Measurements from ENCODE around the gene CCDC71L.

Gene CCDC71L

DNA sequence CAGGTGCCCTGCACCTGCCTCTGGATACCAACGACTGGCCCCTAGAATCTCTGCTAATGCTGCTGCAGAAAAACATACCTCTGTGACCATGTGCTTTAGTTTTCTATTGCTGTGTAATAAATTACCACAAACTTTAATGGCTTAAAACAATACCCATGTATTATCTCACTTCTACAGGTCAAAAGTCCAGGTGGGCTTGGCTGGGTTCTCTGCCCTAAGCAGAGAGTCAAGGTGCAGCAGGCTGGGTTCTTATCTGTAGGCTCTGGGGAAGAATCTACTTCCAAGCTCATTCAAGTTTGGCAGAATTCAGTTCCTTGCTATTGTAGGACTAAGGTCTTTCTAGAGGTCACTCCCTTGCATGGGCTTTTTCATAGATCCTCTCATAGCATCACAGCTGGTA, 52.3 kb downstream of the CCDC71L start:
- H4K20me1 ChIP-seq: no peaks in the 10 kb centered on the region
- H3K4me2 ChIP-seq: no peak overlapping the region
- H3K9me3 ChIP-seq: no peaks in the 10 kb centered on the region
- no peaks in the 10 kb centered on the region for H3K36me3 ChIP-seq
- H3K4me1 ChIP-seq: no peaks in the 10 kb centered on the region
- TF ChIP-seq Cebpa-rat (IDR thresholded peaks at IDR 0.05): no peak
- H3K27me3 ChIP-seq: no peaks in the 10 kb centered on the region
- no peak overlapping the region for H3K4me3 ChIP-seq
- H3K9ac ChIP-seq: no peak overlapping the region
- no peak overlapping the region for H3K27ac ChIP-seq
